Bronchial epithelial cell (primary cell): ENCODE results near the gene PEX10. TPM values are rescaled to one million over a fixed set of nuclear protein-coding genes. Genes with fewer than 3 reads are reported as not detected.

ENCODE experiments used
- DNase-seq: peaks from one replicate; pipeline ENCODE4 v3.0.0-alpha.2; 2010; ENCODE audit warnings: low read depth
- FAIRE-seq: peaks from 2 replicates; lab custom pipeline; 2011; peaks lifted over from hg19 to GRCh38; lab: Jason Lieb, UNC
- H3K27me3 ChIP-seq: 2 replicates; pipeline ENCODE4 v1.5.1; 2011; ENCODE audit warnings: low read length; ENCODE audit not compliant: control insufficient read depth, insufficient read depth
- H3K36me3 ChIP-seq: 2 replicates; pipeline ENCODE4 v1.5.1; 2011; ENCODE audit warnings: low read length; ENCODE audit not compliant: control insufficient read depth, insufficient read depth
- H3K4me3 ChIP-seq: 2 replicates; pipeline ENCODE4 v1.5.1; 2011; ENCODE audit warnings: mild to moderate bottlenecking, low read depth, low read length, control low read depth
- total RNA-seq: library from RNA; depleted of rRNA; stranded (reverse); fragments of >200 nt; gene quantifications from 2 replicates; pipeline ENCODE4 v1.2.1, GENCODE V29; 2014
- TF ChIP-seq, protein P1 (sequence below): IDR thresholded peaks from 2 replicates; pipeline ENCODE4 v1.5.1; 2011; ENCODE audit warnings: mild to moderate bottlenecking, moderate library complexity, low read length, control low read depth, inconsistent platforms; ENCODE audit not compliant: insufficient read depth, severe bottlenecking

Gene PEX10
- total RNA-seq, 1 donor from 2014 or later: 30.0 TPM

- FAIRE-seq (no peak), DNase-seq (no peak)
- Histone ChIP-seq H3K4me3 (no peak overlapping the region), H3K36me3 (no peaks in the 10 kb centered on the region), H3K27me3 (peaks cover 1% of the 10 kb centered on the region)
- TF ChIP-seq, protein P1, sequence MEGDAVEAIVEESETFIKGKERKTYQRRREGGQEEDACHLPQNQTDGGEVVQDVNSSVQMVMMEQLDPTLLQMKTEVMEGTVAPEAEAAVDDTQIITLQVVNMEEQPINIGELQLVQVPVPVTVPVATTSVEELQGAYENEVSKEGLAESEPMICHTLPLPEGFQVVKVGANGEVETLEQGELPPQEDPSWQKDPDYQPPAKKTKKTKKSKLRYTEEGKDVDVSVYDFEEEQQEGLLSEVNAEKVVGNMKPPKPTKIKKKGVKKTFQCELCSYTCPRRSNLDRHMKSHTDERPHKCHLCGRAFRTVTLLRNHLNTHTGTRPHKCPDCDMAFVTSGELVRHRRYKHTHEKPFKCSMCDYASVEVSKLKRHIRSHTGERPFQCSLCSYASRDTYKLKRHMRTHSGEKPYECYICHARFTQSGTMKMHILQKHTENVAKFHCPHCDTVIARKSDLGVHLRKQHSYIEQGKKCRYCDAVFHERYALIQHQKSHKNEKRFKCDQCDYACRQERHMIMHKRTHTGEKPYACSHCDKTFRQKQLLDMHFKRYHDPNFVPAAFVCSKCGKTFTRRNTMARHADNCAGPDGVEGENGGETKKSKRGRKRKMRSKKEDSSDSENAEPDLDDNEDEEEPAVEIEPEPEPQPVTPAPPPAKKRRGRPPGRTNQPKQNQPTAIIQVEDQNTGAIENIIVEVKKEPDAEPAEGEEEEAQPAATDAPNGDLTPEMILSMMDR: no peak
Observed at GRCh38 chr1:2418791-2419320, 6.5 kb upstream of the PEX10 start.

DNA sequence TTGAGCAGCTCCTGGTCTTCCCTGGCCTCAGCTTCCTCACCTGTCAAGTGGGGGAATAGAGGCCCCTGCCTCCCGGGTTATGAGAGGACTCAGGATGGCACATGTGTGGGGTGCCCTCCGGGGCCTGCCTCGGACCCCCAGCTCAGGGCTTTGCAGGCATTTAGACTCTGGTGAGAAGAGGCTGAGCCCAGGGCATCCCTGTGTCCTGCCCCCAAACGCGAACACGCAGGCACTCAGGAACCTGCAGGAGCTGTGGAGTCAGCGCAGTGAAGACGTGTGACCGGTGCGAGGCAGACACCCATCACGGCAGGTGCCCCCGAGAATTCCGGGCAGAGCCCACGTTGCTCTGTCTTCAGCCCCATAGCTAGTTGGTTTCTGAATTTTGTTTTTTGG, 5.5 kb upstream of the PEX10 start:
- Histone ChIP-seq H3K4me3 (no peak overlapping the region), H3K36me3 (no peaks in the 10 kb centered on the region), H3K27me3 (peaks cover 1% of the 10 kb centered on the region)
- TF ChIP-seq, protein P1: no peak
- no peak for DNase-seq
- no peak for FAIRE-seq

GRCh38 chr1:2417083-2417832, 4.9 kb upstream of the PEX10 start:
- peaks cover 1% of the 10 kb centered on the region for H3K27me3 ChIP-seq
- TF ChIP-seq, protein P1: no peak
- no peak overlapping the region for H3K4me3 ChIP-seq
- DNase-seq (no peak), FAIRE-seq (peak; percentile 13)
- H3K36me3 ChIP-seq: no peaks in the 10 kb centered on the region

GRCh38 chr1:2416403-2416802, 4.0 kb upstream of the PEX10 start:
- H3K4me3 ChIP-seq: peak overlapping the region; percentile 35
- peaks cover 1% of the 10 kb centered on the region for H3K27me3 ChIP-seq
- H3K36me3 ChIP-seq: no peaks in the 10 kb centered on the region
- TF ChIP-seq, protein P1: no peak
- FAIRE-seq (no peak), DNase-seq (peak; percentile 37)

DNA sequence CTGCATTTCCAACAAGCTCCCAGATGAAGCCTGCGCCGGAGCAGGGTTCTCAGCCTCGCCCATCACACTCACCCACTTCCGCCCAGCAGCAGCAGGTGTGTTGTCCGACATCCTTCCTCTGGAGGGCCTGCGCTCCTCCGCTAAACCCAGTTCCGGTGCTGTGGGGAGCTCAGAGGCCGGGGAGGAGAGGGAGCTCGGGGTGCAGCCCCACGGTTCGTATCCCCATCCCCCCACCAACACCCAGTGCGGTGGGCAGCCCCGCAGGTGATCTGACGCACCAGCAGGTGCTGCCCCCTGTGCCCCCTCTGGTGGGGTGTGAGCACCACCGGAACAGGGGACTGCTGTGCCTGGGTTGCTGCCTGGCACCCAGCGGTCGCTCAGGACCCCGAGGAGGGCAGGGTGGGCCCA, 3.4 kb upstream of the PEX10 start:
- peak overlapping the region; percentile 35 for H3K4me3 ChIP-seq
- no peaks in the 10 kb centered on the region for H3K36me3 ChIP-seq
- TF ChIP-seq, protein P1: no peak
- peak; percentile 36 for DNase-seq
- no peak for FAIRE-seq
- peaks cover 1% of the 10 kb centered on the region for H3K27me3 ChIP-seq
